Esophagus muscularis mucosa (tissue), 4 donors: ENCODE results near the gene PSMD14. TPM values are rescaled to one million over a fixed set of nuclear protein-coding genes. Genes with fewer than 3 reads are reported as not detected.

Experiments
- DNase-seq: peaks from one replicate; pipeline ENCODE4 v3.0.0-alpha.2; 2017; ENCODE audit errors: extremely low spot score
- H3K27ac ChIP-seq, 4 donors: fragments of 200-600 bp; sonication (generic); replicated peaks in 1 of 4; 1 replicate in 3 of 4; 2 replicates in 1 of 4; pipeline ENCODE4 v1.5.1; 2016 to 2019; ENCODE audit warnings: mild to moderate bottlenecking in 1 of 4
- H3K27me3 ChIP-seq, 4 donors: fragments of 200-600 bp; sonication (generic); one replicate each; pipeline versions ENCODE4 v1.5.1 to v1.6.0; 2016 to 2019
- H3K36me3 ChIP-seq, 4 donors: fragments of 200-600 bp; sonication (generic); one replicate each; pipeline ENCODE4 v1.5.1; 2016 to 2019
- H3K4me1 ChIP-seq, 4 donors: fragments of 200-600 bp; sonication (generic); one replicate each; pipeline ENCODE4 v1.5.1; 2016 to 2019
- H3K4me3 ChIP-seq, 4 donors: fragments of 200-600 bp; sonication (generic); 1 replicate in 2 of 4; 2 replicates in 2 of 4; pipeline ENCODE4 v1.5.1; 2016 to 2019; ENCODE audit warnings: mild to moderate bottlenecking in 4 of 4, moderate library complexity in 1 of 4
- H3K9me3 ChIP-seq, 4 donors: fragments of 200-600 bp; sonication (generic); 1 replicate in 3 of 4; 2 replicates in 1 of 4; pipeline ENCODE4 v1.5.1; 2016 to 2019
- CTCF ChIP-seq, 3 experiments: fragments of 200-600 bp in 2 of 3; fragments of 450-650 bp in 1 of 3; sonication (generic) in 2 of 3; IDR thresholded peaks; one replicate each; pipeline ENCODE4 v1.5.1; 2017 to 2019; ENCODE audit warnings: antibody characterized with exemption in 3 of 3, mild to moderate bottlenecking in 2 of 3, moderate library complexity in 1 of 3
- EP300 ChIP-seq: sonication (generic); formaldehyde crosslinking; IDR thresholded peaks from one replicate; pipeline ENCODE4 v1.6.1; 2017; ENCODE audit warnings: antibody characterized with exemption
- POLR2A ChIP-seq: fragments of 450-650 bp; IDR thresholded peaks from one replicate; pipeline ENCODE4 v1.6.1; 2017; ENCODE audit warnings: antibody characterized with exemption, moderate library complexity, mild to moderate bottlenecking, low read depth
- POLR2AphosphoS5 ChIP-seq, 2 donors: sonication (generic); formaldehyde crosslinking; IDR thresholded peaks; one replicate each; pipeline ENCODE4 v1.6.1; 2017; ENCODE audit warnings: antibody characterized with exemption in 2 of 2
- WGBS: methylation state at CpG from one replicate; pipeline ENCODE4 v1.1.5; 2018; 5-methylcytosine and 5-hydroxymethylcytosine counted together
- intact Hi-C: fragments of 100-400 bp; cut with DNase I; formaldehyde crosslinking; loops from one replicate; pipeline ENCODE4 v1.15.1; 2023
- total RNA-seq, 4 donors: library from RNA; depleted of rRNA; stranded (reverse); fragments of >200 nt; gene quantifications; one replicate each; pipeline versions ENCODE4 v1.1.0 to v1.2.1, GENCODE V29; 2016

PSMD14 gene
- total RNA-seq, 4 donors from 2014 or later, result 26.1 to 46.2 (median 35.7) TPM

- Histone ChIP-seq H3K9me3 (no peaks in the 10 kb centered on the region), H3K27me3 (no peaks in the 10 kb centered on the region), H3K4me3 (no peak overlapping the region), H3K4me1 (no peaks in the 10 kb centered on the region), H3K36me3 (peaks cover 0 to 25% (median 11%) of the 10 kb centered on the region in 4 donors), H3K27ac (no peak overlapping the region)
- no peak for TF ChIP-seq EP300
- no peak for TF ChIP-seq POLR2A
- intact Hi-C loops, result no loop called here
- no peak for DNase-seq
Measured at GRCh38 chr2:161373942-161374341, 65.7 kb downstream of the PSMD14 start.

- Histone ChIP-seq H3K4me3 (no peak overlapping the region), H3K27ac (no peak overlapping the region), H3K4me1 (no peaks in the 10 kb centered on the region), H3K27me3 (no peaks in the 10 kb centered on the region), H3K9me3 (no peaks in the 10 kb centered on the region), H3K36me3 (peaks cover 0 to 25% (median 11%) of the 10 kb centered on the region in 4 donors)
- TF ChIP-seq POLR2AphosphoS5 (IDR thresholded peaks at IDR 0.05) (no peak), CTCF (IDR thresholded peaks at IDR 0.05) (no peak), EP300 (no peak), POLR2A (no peak)
- intact Hi-C loops, result no loop called here
- no peak for DNase-seq
- 100% methylated on average over 1 of the region's 1 CpG for WGBS
Measured at GRCh38 chr2:161374446-161374845, 66.2 kb downstream of the PSMD14 start.

- no peak overlapping the region for H3K4me3 ChIP-seq
- DNase-seq, result no peak
- H3K27me3 ChIP-seq, result no peaks in the 10 kb centered on the region
- H3K9me3 ChIP-seq, result no peaks in the 10 kb centered on the region
- WGBS, result 90% methylated on average over 2 of the region's 2 CpGs
- intact Hi-C loops, result no loop called here
- no peaks in the 10 kb centered on the region for H3K4me1 ChIP-seq
- no peak for TF ChIP-seq EP300
- no peak for TF ChIP-seq CTCF (IDR thresholded peaks at IDR 0.05)
- no peaks in the 10 kb centered on the region for H3K36me3 ChIP-seq
- H3K27ac ChIP-seq, result no peak overlapping the region
Measured at GRCh38 chr2:161379740-161380139, 71.5 kb downstream of the PSMD14 start.

- peaks cover 0 to 5% (median 0%) of the 10 kb centered on the region in 4 donors for H3K36me3 ChIP-seq
- 91% methylated on average over 3 of the region's 3 CpGs for WGBS
- H3K27ac ChIP-seq, result no peak overlapping the region
- intact Hi-C loops, result no loop called here
- TF ChIP-seq POLR2AphosphoS5 (IDR thresholded peaks at IDR 0.05), result no peak
- TF ChIP-seq EP300, result no peak
- TF ChIP-seq POLR2A, result no peak
- no peak for TF ChIP-seq CTCF (IDR thresholded peaks at IDR 0.05)
- no peak for DNase-seq
- H3K4me3 ChIP-seq, result no peak overlapping the region
- H3K27me3 ChIP-seq, result no peaks in the 10 kb centered on the region
- H3K9me3 ChIP-seq, result no peaks in the 10 kb centered on the region
- H3K4me1 ChIP-seq, result no peaks in the 10 kb centered on the region
Measured at GRCh38 chr2:161381546-161381945, 73.3 kb downstream of the PSMD14 start.

GRCh38 chr2:161382747-161383146 is 74.5 kb downstream of the PSMD14 start:
- DNase-seq, result no peak
- H3K27ac ChIP-seq, result no peak overlapping the region
- WGBS, result 98% methylated on average over 4 of the region's 4 CpGs
- H3K4me3 ChIP-seq, result no peak overlapping the region
- H3K27me3 ChIP-seq, result no peaks in the 10 kb centered on the region
- TF ChIP-seq CTCF (IDR thresholded peaks at IDR 0.05) (no peak), POLR2A (no peak), POLR2AphosphoS5 (IDR thresholded peaks at IDR 0.05) (no peak), EP300 (no peak)
- no peaks in the 10 kb centered on the region for H3K9me3 ChIP-seq
- peaks cover 0 to 11% (median 0%) of the 10 kb centered on the region in 4 donors for H3K36me3 ChIP-seq
- no peaks in the 10 kb centered on the region for H3K4me1 ChIP-seq
- intact Hi-C loops, result no loop called here
